ENCODE results near the gene PARP16.

PARP16 gene

GRCh38 chr15:65286704-65287519 lies at the start of gene PARP16:
TSS of gene PARP16 (minus strand) at chr15:65286883. CDS start at chr15:65286426, 457 bp downstream.
- DNase-seq: peak; percentile 60 to 91

GRCh38 chr15:65335278-65336055 lies 48.8 kb upstream of the PARP16 start:
- no peak for DNase-seq

- no peak for DNase-seq
Observed at GRCh38 chr15:65334586-65335231, 48.0 kb upstream of the PARP16 start.

GRCh38 chr15:65333856-65334255 lies 47.2 kb upstream of the PARP16 start:
- no peak for DNase-seq

- DNase-seq: no peak
Observed at GRCh38 chr15:65333148-65333820, 46.6 kb upstream of the PARP16 start.

GRCh38 chr15:65332391-65333147 lies 45.9 kb upstream of the PARP16 start:
- DNase-seq: no peak

GRCh38 chr15:65331811-65332210 lies 45.1 kb upstream of the PARP16 start:
- DNase-seq: no peak

- no peak for DNase-seq
Observed at GRCh38 chr15:65330934-65331645, 44.4 kb upstream of the PARP16 start.

- DNase-seq: no peak
Observed at GRCh38 chr15:65329984-65330735, 43.5 kb upstream of the PARP16 start.

- DNase-seq: no peak
Observed at GRCh38 chr15:65329288-65329983, 42.8 kb upstream of the PARP16 start.

GRCh38 chr15:65328506-65329287 lies 42.0 kb upstream of the PARP16 start:
- no peak for DNase-seq

- no peak for DNase-seq
Observed at GRCh38 chr15:65327651-65328393, 41.1 kb upstream of the PARP16 start.

GRCh38 chr15:65326818-65327217 lies 40.1 kb upstream of the PARP16 start:
- DNase-seq: no peak

GRCh38 chr15:65326117-65326526 lies 39.4 kb upstream of the PARP16 start:
- no peak for DNase-seq

- peak; percentile 34 to 92 for DNase-seq
Observed at GRCh38 chr15:65323071-65323511, 36.4 kb upstream of the PARP16 start.

GRCh38 chr15:65318870-65319356 lies 32.2 kb upstream of the PARP16 start:
- peak; percentile 61 to 84 for DNase-seq

GRCh38 chr15:65312400-65312916 lies 25.8 kb upstream of the PARP16 start:
- no peak for DNase-seq

GRCh38 chr15:65311760-65312159 lies 25.1 kb upstream of the PARP16 start:
- DNase-seq: no peak
